Tibial nerve (tissue), 4 donors: ENCODE results near the gene SERPINI1. TPM values are rescaled to one million over a fixed set of nuclear protein-coding genes. Genes with fewer than 3 reads are reported as not detected.

Experiments
- DNase-seq, 2 donors: peaks; one replicate each; pipeline ENCODE4 v3.0.0-alpha.2; 2019; ENCODE audit warnings: low spot score in 2 of 2
- H3K27ac ChIP-seq, 4 donors: fragments of 200-600 bp; sonication (generic) in 3 of 4; one replicate each; pipeline ENCODE4 v1.5.1; 2017 to 2019; ENCODE audit warnings: mild to moderate bottlenecking in 1 of 4
- H3K27me3 ChIP-seq, 2 donors: fragments of 200-600 bp; sonication (generic) in 1 of 2; one replicate each; pipeline versions ENCODE4 v1.5.1 to v1.6.0; 2017 to 2019
- H3K36me3 ChIP-seq, 3 donors: fragments of 200-600 bp; sonication (generic); one replicate each; pipeline ENCODE4 v1.5.1; 2018 to 2019
- H3K4me1 ChIP-seq, 4 donors: fragments of 200-600 bp; sonication (generic) in 3 of 4; one replicate each; pipeline ENCODE4 v1.5.1; 2017 to 2019
- H3K4me3 ChIP-seq, 4 donors: fragments of 200-600 bp; sonication (generic) in 3 of 4; one replicate each; pipeline ENCODE4 v1.5.1; 2017 to 2019; ENCODE audit warnings: mild to moderate bottlenecking in 1 of 4, moderate library complexity in 1 of 4
- H3K9me3 ChIP-seq, 4 donors: fragments of 200-600 bp; sonication (generic) in 3 of 4; one replicate each; pipeline ENCODE4 v1.5.1; 2017 to 2019
- EP300 ChIP-seq, 2 donors: sonication (generic); formaldehyde crosslinking; IDR thresholded peaks; one replicate each; pipeline ENCODE4 v1.6.1; 2017; ENCODE audit warnings: antibody characterized with exemption in 2 of 2, mild to moderate bottlenecking in 1 of 2
- POLR2A ChIP-seq, 2 donors: fragments of 450-650 bp; IDR thresholded peaks; one replicate each; pipeline ENCODE4 v1.6.1; 2017; ENCODE audit warnings: antibody characterized with exemption in 2 of 2, mild to moderate bottlenecking in 2 of 2, moderate library complexity in 2 of 2
- WGBS, 2 donors: methylation state at CpG; one replicate each; pipeline ENCODE4 v1.1.5; 2018; 5-methylcytosine and 5-hydroxymethylcytosine counted together
- total RNA-seq, 4 donors: library from RNA; depleted of rRNA; stranded (reverse); fragments of >200 nt; gene quantifications; one replicate each; pipeline ENCODE4 v1.1.0, GENCODE V29; 2016
- TF ChIP-seq, protein P1 (sequence below), 5 experiments: fragments of 200-600 bp in 3 of 5; fragments of 450-650 bp in 2 of 5; sonication (generic) in 3 of 5; IDR thresholded peaks; one replicate each; pipeline ENCODE4 v1.5.1; 2016 to 2019; ENCODE audit warnings: antibody characterized with exemption in 5 of 5, mild to moderate bottlenecking in 3 of 5, moderate library complexity in 2 of 5

The SERPINI1 gene
- total RNA-seq, 4 donors from 2014 or later = 1.2 to 15.5 (median 3.8) TPM

DNA sequence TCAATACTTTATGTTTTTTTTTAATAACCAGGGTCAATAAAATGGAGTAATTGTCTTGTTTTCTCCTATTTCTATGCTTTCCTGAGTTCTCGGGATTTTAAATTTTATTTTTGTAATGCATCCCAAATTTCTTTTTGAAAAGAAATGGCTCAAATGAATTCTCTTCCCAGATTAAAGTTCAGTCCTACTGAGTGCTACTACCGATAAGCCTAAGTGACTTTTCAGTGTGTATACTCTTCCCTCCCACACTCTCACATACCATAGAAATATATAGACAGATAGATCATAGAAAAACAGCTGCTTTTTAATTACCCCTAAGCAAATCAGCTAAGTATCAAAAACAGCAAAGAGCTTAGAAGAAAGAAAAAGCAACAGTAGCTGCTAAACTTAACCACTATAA, 1.5 kb downstream of the SERPINI1 start:
- H3K27ac ChIP-seq = no peak overlapping the region
- no peak for DNase-seq
- TF ChIP-seq EP300 (IDR thresholded peaks at IDR 0.05) (no peak), POLR2A (IDR thresholded peaks at IDR 0.05) (no peak)
- TF ChIP-seq, protein P1, sequence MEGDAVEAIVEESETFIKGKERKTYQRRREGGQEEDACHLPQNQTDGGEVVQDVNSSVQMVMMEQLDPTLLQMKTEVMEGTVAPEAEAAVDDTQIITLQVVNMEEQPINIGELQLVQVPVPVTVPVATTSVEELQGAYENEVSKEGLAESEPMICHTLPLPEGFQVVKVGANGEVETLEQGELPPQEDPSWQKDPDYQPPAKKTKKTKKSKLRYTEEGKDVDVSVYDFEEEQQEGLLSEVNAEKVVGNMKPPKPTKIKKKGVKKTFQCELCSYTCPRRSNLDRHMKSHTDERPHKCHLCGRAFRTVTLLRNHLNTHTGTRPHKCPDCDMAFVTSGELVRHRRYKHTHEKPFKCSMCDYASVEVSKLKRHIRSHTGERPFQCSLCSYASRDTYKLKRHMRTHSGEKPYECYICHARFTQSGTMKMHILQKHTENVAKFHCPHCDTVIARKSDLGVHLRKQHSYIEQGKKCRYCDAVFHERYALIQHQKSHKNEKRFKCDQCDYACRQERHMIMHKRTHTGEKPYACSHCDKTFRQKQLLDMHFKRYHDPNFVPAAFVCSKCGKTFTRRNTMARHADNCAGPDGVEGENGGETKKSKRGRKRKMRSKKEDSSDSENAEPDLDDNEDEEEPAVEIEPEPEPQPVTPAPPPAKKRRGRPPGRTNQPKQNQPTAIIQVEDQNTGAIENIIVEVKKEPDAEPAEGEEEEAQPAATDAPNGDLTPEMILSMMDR (IDR thresholded peaks at IDR 0.05) = no peak
- H3K4me3 ChIP-seq = no peak overlapping the region
- no peaks in the 10 kb centered on the region for H3K27me3 ChIP-seq
- H3K9me3 ChIP-seq = no peaks in the 10 kb centered on the region
- 71 to 80% methylated on average over 2 of the region's 2 CpGs for WGBS, 2 donors
- peaks cover 0 to 32% (median 17%) of the 10 kb centered on the region in 4 donors for H3K4me1 ChIP-seq
- no peaks in the 10 kb centered on the region for H3K36me3 ChIP-seq

DNA sequence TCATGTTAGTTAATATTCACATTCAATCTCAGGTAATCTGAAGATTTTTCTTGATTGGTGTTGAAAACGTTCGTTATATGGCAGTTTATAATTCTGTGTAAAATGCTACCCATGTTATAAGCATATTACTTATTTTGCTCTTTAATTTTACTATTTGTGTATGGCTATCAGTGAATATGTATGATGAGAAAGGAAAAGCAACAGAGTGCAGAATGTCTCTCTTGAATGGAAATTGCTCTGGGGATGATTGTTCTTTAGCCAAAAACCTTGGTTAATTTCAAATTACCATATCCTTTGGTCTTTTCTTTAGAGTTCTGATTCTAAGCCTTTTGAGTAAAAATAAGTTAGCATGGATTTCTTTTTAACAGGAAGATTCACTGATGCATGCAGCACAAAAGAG, 2.5 kb downstream of the SERPINI1 start:
- DNase-seq = no peak
- H3K4me1 ChIP-seq = peaks cover 0 to 22% (median 15%) of the 10 kb centered on the region in 4 donors
- TF ChIP-seq, protein P1 (IDR thresholded peaks at IDR 0.05) = no peak
- TF ChIP-seq EP300 (IDR thresholded peaks at IDR 0.05) (no peak), POLR2A (IDR thresholded peaks at IDR 0.05) (no peak)
- no peaks in the 10 kb centered on the region for H3K27me3 ChIP-seq
- H3K27ac ChIP-seq = no peak overlapping the region
- H3K9me3 ChIP-seq = no peaks in the 10 kb centered on the region
- H3K36me3 ChIP-seq = no peaks in the 10 kb centered on the region
- H3K4me3 ChIP-seq = no peak overlapping the region
- WGBS, 2 donors = 81 to 83% methylated on average over 2 of the region's 2 CpGs

DNA sequence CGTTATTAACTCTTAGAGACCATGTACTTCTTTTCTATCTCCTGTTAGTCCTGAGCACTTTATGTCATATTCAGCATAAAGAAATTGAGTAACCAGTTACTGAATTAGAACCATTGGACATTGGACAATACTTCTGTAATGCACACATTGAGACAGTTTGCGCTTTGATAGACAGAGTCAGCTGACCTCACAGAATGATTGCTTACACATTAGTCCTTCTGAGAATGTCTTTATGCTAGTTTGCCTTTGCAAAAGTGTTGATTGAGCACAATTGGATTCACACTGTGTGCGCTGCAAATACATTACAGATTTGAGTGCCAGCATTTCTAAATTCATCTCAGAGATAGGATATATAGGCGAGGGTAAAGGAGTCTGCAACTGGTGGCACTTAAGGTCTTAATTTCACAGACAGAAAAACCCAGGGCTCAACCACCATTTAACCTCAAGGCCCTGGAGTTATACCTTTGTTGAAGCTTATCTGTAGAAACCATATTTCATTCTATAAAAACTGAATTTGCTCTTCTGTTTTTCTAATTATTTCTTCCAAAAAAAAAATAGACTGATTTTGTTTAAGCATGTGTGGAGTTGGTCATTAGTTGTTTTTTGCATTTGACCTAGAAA, 3.8 kb downstream of the SERPINI1 start:
- Histone ChIP-seq H3K27ac (no peak overlapping the region), H3K4me3 (no peak overlapping the region), H3K4me1 (peaks cover 0 to 11% (median 7%) of the 10 kb centered on the region in 4 donors), H3K27me3 (no peaks in the 10 kb centered on the region), H3K36me3 (no peaks in the 10 kb centered on the region), H3K9me3 (no peaks in the 10 kb centered on the region)
- WGBS, 2 donors = 84 to 92% methylated on average over 4 of the region's 4 CpGs
- no peak for TF ChIP-seq POLR2A (IDR thresholded peaks at IDR 0.05)
- TF ChIP-seq, protein P1 (IDR thresholded peaks at IDR 0.05) = no peak
- TF ChIP-seq EP300 (IDR thresholded peaks at IDR 0.05) = no peak
- DNase-seq = no peak

DNA sequence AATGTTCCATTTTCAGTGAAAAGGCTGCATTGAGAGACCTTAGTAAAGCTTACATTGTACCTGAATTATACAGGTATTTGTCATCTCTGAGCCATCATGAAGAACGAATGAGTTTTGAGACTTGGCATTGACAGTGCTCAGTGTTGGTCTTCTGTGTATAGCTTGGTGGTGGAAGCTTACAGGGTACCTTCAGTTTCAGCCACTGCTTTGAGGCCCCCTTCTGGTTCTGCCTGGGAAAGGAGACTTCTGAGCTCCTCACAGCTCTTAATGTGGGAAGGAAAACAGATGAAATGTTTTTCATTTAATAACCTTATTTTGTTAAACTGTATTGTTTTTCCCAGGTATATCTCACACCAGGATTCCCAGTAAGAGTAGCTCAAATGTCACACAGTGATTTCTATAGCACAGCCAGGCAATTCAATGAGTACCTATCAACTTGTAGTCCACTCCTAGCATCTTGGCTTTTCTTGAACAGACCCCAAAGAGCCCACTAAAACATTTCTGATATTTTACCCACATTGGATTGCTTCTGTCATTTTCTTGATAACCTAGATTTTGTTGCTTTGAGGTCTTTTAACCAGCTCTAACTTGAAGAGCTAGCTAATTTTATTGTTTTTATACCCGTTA, 5.6 kb downstream of the SERPINI1 start:
- Histone ChIP-seq H3K27me3 (no peaks in the 10 kb centered on the region), H3K36me3 (no peaks in the 10 kb centered on the region), H3K27ac (no peak overlapping the region), H3K9me3 (no peaks in the 10 kb centered on the region), H3K4me1 (peaks cover 0 to 8% (median 5%) of the 10 kb centered on the region in 4 donors), H3K4me3 (no peak overlapping the region)
- no peak for TF ChIP-seq POLR2A (IDR thresholded peaks at IDR 0.05)
- TF ChIP-seq, protein P1 (IDR thresholded peaks at IDR 0.05) = no peak
- TF ChIP-seq EP300 (IDR thresholded peaks at IDR 0.05) = no peak
- no peak for DNase-seq
- 63 to 70% methylated on average over 2 of the region's 2 CpGs for WGBS, 2 donors

DNA sequence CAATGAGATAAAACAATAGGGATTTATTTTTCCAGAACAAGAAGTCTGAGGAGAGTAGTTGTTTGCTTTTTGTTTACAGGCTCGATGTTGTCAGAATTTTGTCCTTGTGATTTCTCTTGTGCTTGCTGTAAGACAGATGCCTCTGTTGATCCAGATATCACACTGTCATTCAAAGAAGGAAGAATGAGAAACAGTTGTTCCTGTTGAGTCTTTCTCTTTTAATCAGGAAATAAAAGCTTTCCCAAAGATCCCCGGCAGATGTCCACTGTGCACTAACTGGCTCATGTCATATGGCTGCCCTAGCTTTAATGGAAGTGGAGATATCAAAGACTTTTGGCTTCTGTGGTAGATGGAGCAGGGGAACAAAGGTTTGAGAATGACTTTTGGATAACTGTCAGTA, 6.8 kb downstream of the SERPINI1 start:
- H3K27me3 ChIP-seq = no peaks in the 10 kb centered on the region
- H3K9me3 ChIP-seq = no peaks in the 10 kb centered on the region
- no peak overlapping the region for H3K27ac ChIP-seq
- H3K36me3 ChIP-seq = no peaks in the 10 kb centered on the region
- no peak overlapping the region for H3K4me3 ChIP-seq
- no peak for DNase-seq
- H3K4me1 ChIP-seq = no peaks in the 10 kb centered on the region
- TF ChIP-seq, protein P1 (IDR thresholded peaks at IDR 0.05) = no peak
- TF ChIP-seq EP300 (IDR thresholded peaks at IDR 0.05) (no peak), POLR2A (IDR thresholded peaks at IDR 0.05) (no peak)
- 78 to 90% methylated on average over 2 of the region's 2 CpGs for WGBS, 2 donors
